OCI-LY3 (cell line): Measurements from ENCODE around the gene MASP1.

ENCODE experiments used
- H2AFZ ChIP-seq: fragments of 200-600, 300-600 bp; shearing (Covaris generic); 2 replicates; pipeline ENCODE4 v1.6.0; 2014; ENCODE audit warnings: antibody characterized with exemption, low read depth, low read length
- H3K27ac ChIP-seq: fragments of 200-600, 300-600 bp; sonication (generic); 2 replicates; pipeline ENCODE4 v1.5.1; 2014; ENCODE audit warnings: mild to moderate bottlenecking, low read length, moderate library complexity, mixed read lengths
- H3K27me3 ChIP-seq: fragments of 200-600, 300-600 bp; sonication (generic); 2 replicates; pipeline ENCODE4 v1.6.1; 2014; ENCODE audit warnings: low read depth, low read length, mixed read lengths
- H3K36me3 ChIP-seq: fragments of 200-600, 300-600 bp; sonication (generic); replicated peaks from 2 replicates; pipeline ENCODE3; 2014; ENCODE audit warnings: low read depth, low read length, mixed read lengths
- H3K4me1 ChIP-seq: fragments of 300-600, 200-600 bp; sonication (generic); 2 replicates; pipeline ENCODE4 v1.6.1; 2014; ENCODE audit warnings: low read length, mixed read lengths
- H3K4me2 ChIP-seq: fragments of 200-600, 300-600 bp; sonication (generic); 2 replicates; pipeline ENCODE4 v1.6.1; 2014; ENCODE audit warnings: low read length, mixed read lengths
- H3K4me3 ChIP-seq: fragments of 300-600, 200-600 bp; sonication (generic); 2 replicates; pipeline ENCODE4 v1.5.1; 2014; ENCODE audit warnings: antibody characterized with exemption, mild to moderate bottlenecking, low read length, moderate library complexity
- H3K79me2 ChIP-seq: fragments of 300-600, 200-600 bp; shearing (Covaris generic); 2 replicates; pipeline ENCODE4 v1.6.1; 2014; ENCODE audit warnings: mild to moderate bottlenecking, low read length, mixed read lengths
- H3K9ac ChIP-seq: fragments of 300-600, 200-600 bp; shearing (Covaris generic); 2 replicates; pipeline ENCODE4 v1.6.0; 2014; ENCODE audit warnings: mild to moderate bottlenecking, low read length, moderate library complexity
- H3K9me3 ChIP-seq: fragments of 200-600, 300-600 bp; shearing (Covaris generic); 2 replicates; pipeline ENCODE4 v1.6.1; 2014; ENCODE audit warnings: low read length, mixed read lengths; ENCODE audit not compliant: insufficient read depth
- H4K20me1 ChIP-seq: fragments of 200-600, 300-600 bp; sonication (generic); 2 replicates; pipeline ENCODE4 v1.6.1; 2016; ENCODE audit warnings: low read length, mixed read lengths; ENCODE audit not compliant: insufficient read depth
- CTCF ChIP-seq: fragments of 200-600, 300-600 bp; sonication (generic); IDR thresholded peaks from 2 replicates; pipeline ENCODE4 v1.5.1; 2014; ENCODE audit warnings: antibody characterized with exemption, low read length, low read depth
- EZH2phosphoT487 ChIP-seq: fragments of 200-600 bp; shearing (Covaris generic); IDR thresholded peaks from 2 replicates; pipeline ENCODE4 v1.6.1; 2018; ENCODE audit warnings: antibody characterized with exemption, mixed run types, low read depth

The MASP1 gene

GRCh38 chr3:187259171-187259570 lies 32.4 kb downstream of the MASP1 start:
- H3K36me3 ChIP-seq = no peaks in the 10 kb centered on the region
- H3K4me3 ChIP-seq = no peak overlapping the region
- H3K27me3 ChIP-seq = peaks cover 24% of the 10 kb centered on the region
- H3K27ac ChIP-seq = no peak overlapping the region
- no peaks in the 10 kb centered on the region for H3K9me3 ChIP-seq
- peaks cover 10% of the 10 kb centered on the region for H3K4me1 ChIP-seq
- H3K79me2 ChIP-seq = no peaks in the 10 kb centered on the region
- H2AFZ ChIP-seq = no peak overlapping the region
- H3K4me2 ChIP-seq = no peak overlapping the region
- TF ChIP-seq CTCF (0 out of 2 replicates have a peak, but pooled peaks have one; percentile 16), EZH2phosphoT487 (no peak)
- no peak overlapping the region for H3K9ac ChIP-seq
- H4K20me1 ChIP-seq = no peaks in the 10 kb centered on the region

- TF ChIP-seq EZH2phosphoT487 (no peak), CTCF (no peak)
- Histone ChIP-seq H3K36me3 (no peaks in the 10 kb centered on the region), H3K4me3 (no peak overlapping the region)
Measured at GRCh38 chr3:187257992-187258692, 33.4 kb downstream of the MASP1 start.

GRCh38 chr3:187257471-187257870 lies 34.1 kb downstream of the MASP1 start:
- no peak overlapping the region for H3K9ac ChIP-seq
- H3K9me3 ChIP-seq = no peaks in the 10 kb centered on the region
- peaks cover 9% of the 10 kb centered on the region for H3K27me3 ChIP-seq
- TF ChIP-seq CTCF (no peak), EZH2phosphoT487 (no peak)
- H3K4me2 ChIP-seq = no peak overlapping the region
- H4K20me1 ChIP-seq = no peaks in the 10 kb centered on the region
- H3K36me3 ChIP-seq = no peaks in the 10 kb centered on the region
- no peak overlapping the region for H3K27ac ChIP-seq
- H3K79me2 ChIP-seq = no peaks in the 10 kb centered on the region
- H2AFZ ChIP-seq = no peak overlapping the region
- H3K4me1 ChIP-seq = peaks cover 10% of the 10 kb centered on the region
- no peak overlapping the region for H3K4me3 ChIP-seq

More at GRCh38 chr3:187257992-187258692, 33.4 kb downstream of the MASP1 start:
- no peaks in the 10 kb centered on the region for H3K79me2 ChIP-seq
- no peak overlapping the region for H3K9ac ChIP-seq
- H3K4me1 ChIP-seq = peaks cover 10% of the 10 kb centered on the region
- H2AFZ ChIP-seq = no peak overlapping the region
- H4K20me1 ChIP-seq = no peaks in the 10 kb centered on the region
- H3K27ac ChIP-seq = no peak overlapping the region
- H3K9me3 ChIP-seq = no peaks in the 10 kb centered on the region
- H3K27me3 ChIP-seq = peaks cover 15% of the 10 kb centered on the region
- no peak overlapping the region for H3K4me2 ChIP-seq

GRCh38 chr3:187256051-187256616 lies 35.4 kb downstream of the MASP1 start:
- Histone ChIP-seq H3K9ac (no peak overlapping the region), H3K36me3 (no peaks in the 10 kb centered on the region), H3K27ac (no peak overlapping the region), H3K79me2 (no peaks in the 10 kb centered on the region), H3K4me3 (no peak overlapping the region), H2AFZ (no peak overlapping the region), H3K4me2 (no peak overlapping the region), H3K4me1 (peaks cover 10% of the 10 kb centered on the region), H4K20me1 (no peaks in the 10 kb centered on the region), H3K9me3 (no peaks in the 10 kb centered on the region), H3K27me3 (no peaks in the 10 kb centered on the region)
- TF ChIP-seq EZH2phosphoT487 (no peak), CTCF (no peak)
